Measurements from ENCODE around the gene PRLHR. TPM values are rescaled to one million over a fixed set of nuclear protein-coding genes. Genes with fewer than 3 reads are reported as not detected.
A peak's percentile ranks its signal among the peaks of the same experiment; 100 is the strongest.

Gene PRLHR
- total RNA-seq, 1 experiment from 2014 or later = not detected

DNA sequence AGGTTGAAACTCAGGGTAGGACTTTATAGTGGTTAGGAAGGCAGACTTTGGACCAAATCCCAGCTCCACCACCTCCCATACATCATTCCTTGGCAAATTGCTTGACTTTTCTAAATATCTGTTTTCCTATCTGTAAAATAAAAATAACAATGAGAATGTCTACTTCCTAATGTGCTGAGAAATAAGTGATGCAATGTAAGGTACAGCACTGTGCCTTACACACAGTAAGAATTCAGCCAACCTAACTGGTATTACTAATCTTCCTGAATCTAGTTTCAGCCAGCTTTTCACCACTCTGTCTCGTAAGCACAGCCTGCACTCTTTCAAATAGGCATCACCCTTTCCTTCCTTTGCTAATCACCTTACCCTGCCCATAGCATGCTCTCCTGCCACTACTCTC, 9.7 kb downstream of the PRLHR start:
- Histone ChIP-seq H3K27me3 (replicated peaks; ENCODE audit: insufficient read depth, low read depth, low read length, poor library complexity) (peaks cover 28% of the 10 kb centered on the region), H3K36me3 (ENCODE audit: insufficient read depth, low read length, poor library complexity, severe bottlenecking) (no peaks in the 10 kb centered on the region), H3K9me3 (ENCODE audit: low read depth, low read length, poor library complexity, severe bottlenecking) (no peaks in the 10 kb centered on the region), H3K4me3 (ENCODE audit: low read depth, low read length, poor library complexity, severe bottlenecking) (no peak overlapping the region), H3K4me1 (ENCODE audit: insufficient read depth, low read length, poor library complexity, severe bottlenecking) (no peaks in the 10 kb centered on the region), H3K27ac (ENCODE audit: low read depth, low read length, poor library complexity, severe bottlenecking) (no peak overlapping the region)
- intact Hi-C loops (cut with micrococcal nuclease; ENCODE audit: unreplicated experiment) = no loop called here
- POLR2A ChIA-PET (ENCODE audit: low non-redundant PET) = no interaction called here
- CTCF ChIA-PET = no interaction called here
- TF ChIP-seq, protein P1, sequence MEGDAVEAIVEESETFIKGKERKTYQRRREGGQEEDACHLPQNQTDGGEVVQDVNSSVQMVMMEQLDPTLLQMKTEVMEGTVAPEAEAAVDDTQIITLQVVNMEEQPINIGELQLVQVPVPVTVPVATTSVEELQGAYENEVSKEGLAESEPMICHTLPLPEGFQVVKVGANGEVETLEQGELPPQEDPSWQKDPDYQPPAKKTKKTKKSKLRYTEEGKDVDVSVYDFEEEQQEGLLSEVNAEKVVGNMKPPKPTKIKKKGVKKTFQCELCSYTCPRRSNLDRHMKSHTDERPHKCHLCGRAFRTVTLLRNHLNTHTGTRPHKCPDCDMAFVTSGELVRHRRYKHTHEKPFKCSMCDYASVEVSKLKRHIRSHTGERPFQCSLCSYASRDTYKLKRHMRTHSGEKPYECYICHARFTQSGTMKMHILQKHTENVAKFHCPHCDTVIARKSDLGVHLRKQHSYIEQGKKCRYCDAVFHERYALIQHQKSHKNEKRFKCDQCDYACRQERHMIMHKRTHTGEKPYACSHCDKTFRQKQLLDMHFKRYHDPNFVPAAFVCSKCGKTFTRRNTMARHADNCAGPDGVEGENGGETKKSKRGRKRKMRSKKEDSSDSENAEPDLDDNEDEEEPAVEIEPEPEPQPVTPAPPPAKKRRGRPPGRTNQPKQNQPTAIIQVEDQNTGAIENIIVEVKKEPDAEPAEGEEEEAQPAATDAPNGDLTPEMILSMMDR (conservative IDR thresholded peaks at IDR 0.05; ENCODE audit: low read depth, low read length) = no peak
- TF ChIP-seq EZH2 (IDR thresholded peaks at IDR 0.05; ENCODE audit: borderline replicate concordance, low read depth, low read length, poor library complexity, severe bottlenecking) = no peak
- no peak for DNase-seq (ENCODE audit: low spot score)
- no TSS peak for BruUV-seq (replicated peaks)

DNA sequence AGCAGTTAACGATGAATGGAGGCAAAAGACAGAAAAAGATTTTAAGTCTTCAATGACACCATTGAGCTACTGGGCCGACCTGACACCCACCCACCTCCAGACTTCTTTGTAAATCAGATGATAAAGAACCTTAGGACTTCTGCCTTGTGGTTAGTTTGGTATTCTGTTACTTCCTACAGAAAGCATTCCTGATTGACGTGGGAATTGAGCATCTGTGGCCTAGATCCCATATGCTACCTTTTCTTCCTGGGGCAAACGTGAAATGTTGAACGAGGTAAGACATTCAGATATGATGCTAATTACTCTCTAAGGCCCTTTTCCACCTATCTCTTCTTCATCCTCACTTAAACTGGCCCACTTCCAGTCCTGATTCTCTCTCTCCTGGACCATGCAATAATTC, 10.2 kb downstream of the PRLHR start:
- ChIA-PET CTCF (no interaction called here), POLR2A (ENCODE audit: low non-redundant PET) (no interaction called here)
- H3K27ac ChIP-seq (ENCODE audit: low read depth, low read length, poor library complexity, severe bottlenecking) = no peak overlapping the region
- H3K27me3 ChIP-seq (replicated peaks; ENCODE audit: insufficient read depth, low read depth, low read length, poor library complexity) = peaks cover 30% of the 10 kb centered on the region
- no TSS peak for BruUV-seq (replicated peaks)
- TF ChIP-seq EZH2 (IDR thresholded peaks at IDR 0.05; ENCODE audit: borderline replicate concordance, low read depth, low read length, poor library complexity, severe bottlenecking) = no peak
- TF ChIP-seq, protein P1 (conservative IDR thresholded peaks at IDR 0.05; ENCODE audit: low read depth, low read length) = no peak
- H3K4me3 ChIP-seq (ENCODE audit: low read depth, low read length, poor library complexity, severe bottlenecking) = no peak overlapping the region
- intact Hi-C loops (cut with micrococcal nuclease; ENCODE audit: unreplicated experiment) = no loop called here
- H3K36me3 ChIP-seq (ENCODE audit: insufficient read depth, low read length, poor library complexity, severe bottlenecking) = no peaks in the 10 kb centered on the region
- no peaks in the 10 kb centered on the region for H3K9me3 ChIP-seq (ENCODE audit: low read depth, low read length, poor library complexity, severe bottlenecking)
- H3K4me1 ChIP-seq (ENCODE audit: insufficient read depth, low read length, poor library complexity, severe bottlenecking) = no peaks in the 10 kb centered on the region
- DNase-seq (ENCODE audit: low spot score) = no peak

DNA sequence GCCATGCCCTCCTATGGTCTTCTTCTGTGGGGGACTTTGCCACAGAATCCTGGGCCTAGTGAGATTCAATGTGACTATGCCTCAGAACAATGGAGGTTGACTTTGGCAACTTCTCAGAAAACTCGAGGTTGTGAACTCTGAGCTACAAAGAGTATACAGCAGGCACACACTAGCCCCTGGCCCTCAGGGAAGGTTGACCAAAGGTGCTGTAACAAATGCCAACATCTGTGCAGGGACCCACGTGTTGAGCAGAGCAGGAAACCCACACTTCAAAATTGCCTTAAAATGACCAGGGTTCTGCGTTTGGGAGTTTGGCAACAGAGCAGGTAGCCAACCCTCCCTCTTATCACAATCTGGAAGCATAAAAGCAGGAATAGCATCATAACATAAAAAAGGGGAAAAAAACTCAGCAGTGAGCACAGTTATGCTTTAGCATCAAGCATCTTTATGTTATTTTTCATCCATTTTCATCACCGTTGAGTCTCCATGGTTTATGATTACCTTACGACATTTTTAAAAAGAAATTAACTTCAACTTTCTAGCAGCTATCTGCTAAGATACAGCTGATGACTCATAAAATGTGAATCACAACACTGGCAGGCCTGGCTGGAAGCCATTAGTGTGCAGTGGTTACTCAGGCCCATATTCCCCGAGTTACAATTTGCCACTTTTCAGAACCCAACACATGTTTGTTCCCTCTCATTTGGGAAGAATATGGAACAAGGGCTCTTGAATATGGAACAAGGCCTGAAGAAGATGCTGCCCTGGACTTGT, 11.1 kb downstream of the PRLHR start:
- DNase-seq (ENCODE audit: low spot score) = peak; percentile 22
- CTCF ChIA-PET = no interaction called here
- Histone ChIP-seq H3K4me3 (ENCODE audit: low read depth, low read length, poor library complexity, severe bottlenecking) (no peak overlapping the region), H3K4me1 (ENCODE audit: insufficient read depth, low read length, poor library complexity, severe bottlenecking) (no peaks in the 10 kb centered on the region), H3K27me3 (replicated peaks; ENCODE audit: insufficient read depth, low read depth, low read length, poor library complexity) (peaks cover 35% of the 10 kb centered on the region), H3K36me3 (ENCODE audit: insufficient read depth, low read length, poor library complexity, severe bottlenecking) (no peaks in the 10 kb centered on the region), H3K9me3 (ENCODE audit: low read depth, low read length, poor library complexity, severe bottlenecking) (no peaks in the 10 kb centered on the region), H3K27ac (ENCODE audit: low read depth, low read length, poor library complexity, severe bottlenecking) (no peak overlapping the region)
- BruUV-seq (replicated peaks) = no TSS peak
- intact Hi-C loops (cut with micrococcal nuclease; ENCODE audit: unreplicated experiment) = no loop called here
- POLR2A ChIA-PET (ENCODE audit: low non-redundant PET) = no interaction called here
- TF ChIP-seq, protein P1 (conservative IDR thresholded peaks at IDR 0.05; ENCODE audit: low read depth, low read length) = no peak
- TF ChIP-seq EZH2 (IDR thresholded peaks at IDR 0.05; ENCODE audit: borderline replicate concordance, low read depth, low read length, poor library complexity, severe bottlenecking) = no peak

All from A673 (cell line).